HG02588 (cell line): ENCODE results near the gene PROCR.
"Not testable (repeated sequence)": the region's sequence is repeated elsewhere in the genome, so short reads cannot be mapped to it uniquely, and the experiment has no call there.

Experiments
- ATAC-seq: cut with Tn5 transposase; IDR thresholded peaks from one replicate; pipeline ENCODE4 v1.9.1; 2021; ENCODE audit warnings: mild to moderate bottlenecking, moderate library complexity; ENCODE audit not compliant: unreplicated experiment

The PROCR gene

DNA sequence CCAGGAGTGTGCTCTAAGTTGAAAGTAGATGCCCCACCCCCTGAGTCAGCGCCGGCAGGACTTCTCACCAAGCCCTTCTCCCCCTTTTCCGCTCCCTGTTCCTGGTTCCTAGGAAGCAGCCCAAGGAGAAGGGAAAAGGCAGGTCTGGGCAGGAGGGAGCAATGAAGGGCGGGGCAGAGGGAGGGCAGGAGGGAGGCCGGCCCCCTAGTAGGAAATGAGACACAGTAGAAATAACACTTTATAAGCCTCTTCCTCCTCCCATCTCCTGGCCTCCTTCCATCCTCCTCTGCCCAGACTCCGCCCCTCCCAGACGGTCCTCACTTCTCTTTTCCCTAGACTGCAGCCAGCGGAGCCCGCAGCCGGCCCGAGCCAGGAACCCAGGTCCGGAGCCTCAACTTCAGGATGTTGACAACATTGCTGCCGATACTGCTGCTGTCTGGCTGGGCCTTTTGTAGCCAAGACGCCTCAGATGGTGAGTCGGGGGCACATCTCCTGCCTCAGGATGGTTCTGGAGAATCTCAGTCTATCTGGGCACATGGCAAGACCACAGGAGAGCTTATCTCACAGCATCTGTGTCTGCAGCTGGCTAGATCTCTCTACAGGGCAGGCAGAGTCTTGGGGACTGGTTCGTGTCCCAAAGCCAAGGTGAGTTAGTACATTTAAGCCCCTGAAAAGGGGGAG lies at the start of gene PROCR:
PROCR (plus strand) TSS at position 320 of the 681 bp plus-strand sequence; CDS start at position 403, 83 bp downstream.
- ATAC-seq: no peak

GRCh38 chr20:35122756-35123405 lies 49.0 kb upstream of the PROCR start:
- ATAC-seq: no peak

GRCh38 chr20:35125753-35126152 lies 46.1 kb upstream of the PROCR start:
- no peak for ATAC-seq

DNA sequence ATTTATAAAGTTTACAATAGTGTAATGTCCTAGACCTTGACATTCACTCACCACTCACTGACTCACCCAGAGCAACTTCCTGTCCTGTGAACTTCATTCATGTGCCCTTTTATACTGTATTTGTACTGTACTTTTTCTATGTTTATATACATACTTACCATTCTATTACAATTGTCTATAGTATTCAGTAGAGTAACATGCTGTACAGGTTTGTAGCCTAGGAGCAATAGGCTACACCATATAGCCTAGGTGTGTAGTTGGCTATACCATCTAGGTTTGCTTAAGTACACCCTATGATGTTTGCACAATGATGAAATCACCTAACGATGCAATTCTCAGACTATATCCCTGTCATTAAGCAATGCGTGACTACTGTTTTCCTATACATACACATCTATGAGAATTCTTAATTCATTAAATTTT lies 42.2 kb upstream of the PROCR start:
- ATAC-seq: no peak

GRCh38 chr20:35131934-35132333 lies 39.9 kb upstream of the PROCR start:
- no peak for ATAC-seq

- no peak for ATAC-seq
Measured at GRCh38 chr20:35133031-35133430, 38.8 kb upstream of the PROCR start.

DNA sequence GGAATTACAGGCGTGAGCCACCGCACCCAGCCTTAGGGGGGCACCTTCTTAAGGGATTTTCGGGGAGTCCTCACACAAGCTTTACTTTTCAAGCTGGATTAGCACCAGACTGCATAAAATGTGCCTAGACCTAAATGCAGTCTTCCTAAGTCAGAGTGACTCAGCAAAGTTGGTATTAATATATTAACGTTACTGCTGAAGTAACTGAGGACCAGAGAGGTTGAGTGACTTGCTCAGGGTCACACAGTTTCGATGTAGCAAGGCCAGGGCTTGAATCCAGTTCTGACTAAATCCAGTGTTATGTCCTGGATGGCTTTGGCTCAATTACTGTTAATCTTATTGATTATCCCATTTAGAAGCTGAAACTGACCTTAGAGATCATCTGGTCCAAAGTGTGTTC lies 38.1 kb upstream of the PROCR start:
- ATAC-seq: no peak

DNA sequence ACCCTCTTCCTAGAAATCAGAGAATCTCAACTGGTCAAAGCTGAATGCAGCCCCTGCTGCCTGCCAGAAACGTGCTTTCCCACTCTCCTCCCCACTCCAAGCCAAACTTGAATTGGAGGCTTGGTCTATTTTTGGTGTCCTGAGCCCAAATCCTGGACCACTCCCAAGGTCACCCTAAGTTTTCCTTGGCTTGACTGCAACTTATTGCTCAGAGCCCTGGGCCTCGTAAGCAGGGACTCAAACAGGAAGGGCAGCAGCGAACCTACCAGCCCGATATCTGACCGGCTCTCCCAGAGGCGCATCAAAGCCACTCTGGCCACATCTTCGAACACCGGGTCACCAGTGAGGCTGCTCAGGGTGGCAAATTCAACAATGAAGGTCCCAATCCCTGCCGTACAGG lies 37.4 kb upstream of the PROCR start:
- ATAC-seq: no peak

DNA sequence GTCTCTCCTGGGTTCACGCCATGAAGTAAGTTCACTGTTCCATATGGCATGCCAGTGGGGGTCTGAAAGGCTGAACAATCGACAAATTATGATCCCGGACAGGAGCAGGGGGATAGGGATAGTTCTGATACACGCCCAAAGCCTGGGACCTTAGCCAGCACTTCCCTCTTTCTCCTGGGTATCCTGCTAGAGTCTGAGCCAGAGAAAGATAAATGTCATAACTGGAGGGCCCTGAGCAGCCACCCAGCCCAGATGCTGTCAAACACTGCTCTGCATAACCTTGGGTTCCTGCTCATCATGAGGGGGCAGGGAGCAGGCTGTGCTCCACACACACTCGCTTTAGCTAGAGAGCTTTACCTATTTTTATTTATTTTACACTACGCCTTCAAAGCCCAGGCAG lies 37.0 kb upstream of the PROCR start:
- ATAC-seq: no peak

GRCh38 chr20:35135867-35136586 lies 35.8 kb upstream of the PROCR start:
- no peak for ATAC-seq

GRCh38 chr20:35144694-35145093 lies 27.2 kb upstream of the PROCR start:
- no peak for ATAC-seq

DNA sequence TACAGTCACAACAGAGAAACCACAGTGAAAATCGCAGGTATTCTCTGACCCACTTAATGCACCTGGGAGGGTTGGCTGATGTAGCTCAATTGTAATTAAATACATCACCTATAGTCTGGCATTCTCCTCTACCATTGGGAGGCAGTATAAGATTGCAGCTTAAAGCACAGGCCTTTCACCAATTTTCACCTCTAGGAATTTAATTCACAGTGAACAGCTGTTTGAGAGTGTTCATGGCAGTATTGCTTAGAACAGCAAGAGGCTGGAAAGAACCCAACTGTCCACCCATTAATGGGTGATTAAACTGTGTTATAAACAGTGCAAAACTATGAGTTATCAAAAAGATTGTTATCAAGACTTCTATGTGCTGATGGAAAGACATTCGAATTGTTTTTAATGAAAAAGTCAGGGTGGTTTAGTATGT lies 26.7 kb upstream of the PROCR start:
- ATAC-seq: no peak

DNA sequence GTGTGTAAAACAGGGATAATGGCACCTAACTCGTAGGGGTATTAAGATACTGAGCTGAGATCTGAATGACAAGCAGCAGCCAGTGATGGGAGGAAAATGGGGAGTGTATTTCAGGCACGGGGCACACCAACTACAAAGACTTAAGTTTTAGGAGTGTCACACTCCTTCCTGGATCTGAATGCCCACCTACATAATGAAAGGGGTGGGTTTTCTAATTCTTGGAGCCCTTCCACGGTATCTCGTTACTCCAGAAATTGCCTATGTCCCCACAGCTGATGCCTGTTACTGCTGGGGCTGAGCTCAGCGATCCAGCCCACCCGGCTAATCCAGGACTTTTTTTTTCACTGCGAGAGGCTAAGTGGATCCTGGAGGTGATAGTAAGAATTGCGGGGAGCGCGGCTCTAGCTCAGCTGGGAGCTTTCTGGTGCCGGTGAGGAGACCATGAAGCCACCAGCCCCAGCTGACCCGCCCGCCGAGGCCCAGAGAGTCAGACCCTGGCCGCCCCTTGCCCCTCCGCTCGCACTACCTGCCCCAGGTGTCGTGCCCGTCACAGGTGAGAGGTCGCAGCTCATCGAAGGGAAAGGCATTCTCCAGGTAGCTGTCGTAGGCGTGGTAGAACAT lies 25.5 kb upstream of the PROCR start:
- no peak for ATAC-seq

GRCh38 chr20:35146920-35147574 lies 24.8 kb upstream of the PROCR start, which contains the start of gene EDEM2:
Gene EDEM2 (minus strand): TSS chr20:35147336. CDS start chr20:35147258, 78 bp downstream.
- peak; percentile 71 for ATAC-seq

- ATAC-seq: peak; percentile 11
Measured at GRCh38 chr20:35147575-35148071, 24.2 kb upstream of the PROCR start.

DNA sequence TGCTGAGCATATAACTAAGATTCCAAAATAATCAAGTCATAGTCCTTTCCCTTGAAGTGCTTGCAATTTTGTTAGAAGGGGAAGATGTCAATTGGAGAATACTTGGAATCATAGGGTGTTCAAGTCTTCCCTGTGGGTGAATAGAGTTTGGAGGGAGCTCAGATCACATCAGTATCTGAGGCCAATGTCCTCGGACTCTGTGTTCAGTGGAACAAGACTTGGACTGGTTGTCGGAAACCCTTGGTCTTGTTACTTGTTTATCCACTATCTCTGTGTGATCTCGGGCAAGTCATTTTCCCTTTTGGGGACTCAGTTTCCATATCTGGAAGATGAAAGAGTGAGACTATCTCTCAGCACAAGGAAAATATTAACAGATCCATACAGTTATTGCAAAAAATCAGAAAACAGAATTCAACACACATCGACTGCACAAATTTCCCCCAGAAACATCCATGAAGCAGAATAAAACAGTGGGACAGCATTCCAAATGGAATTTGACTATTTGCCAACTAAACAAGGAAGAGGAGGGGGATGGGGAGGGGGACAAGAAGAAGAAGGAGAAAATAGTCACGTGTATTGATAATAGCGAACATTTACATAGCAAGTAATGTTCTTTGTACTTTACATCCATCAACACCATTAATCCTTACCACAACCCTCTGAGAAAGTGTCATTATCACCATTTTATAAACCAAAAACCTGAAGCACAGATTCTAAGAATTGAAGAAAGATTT lies 20.9 kb upstream of the PROCR start:
- no peak for ATAC-seq

GRCh38 chr20:35151736-35152135 lies 20.1 kb upstream of the PROCR start:
- ATAC-seq: no peak

DNA sequence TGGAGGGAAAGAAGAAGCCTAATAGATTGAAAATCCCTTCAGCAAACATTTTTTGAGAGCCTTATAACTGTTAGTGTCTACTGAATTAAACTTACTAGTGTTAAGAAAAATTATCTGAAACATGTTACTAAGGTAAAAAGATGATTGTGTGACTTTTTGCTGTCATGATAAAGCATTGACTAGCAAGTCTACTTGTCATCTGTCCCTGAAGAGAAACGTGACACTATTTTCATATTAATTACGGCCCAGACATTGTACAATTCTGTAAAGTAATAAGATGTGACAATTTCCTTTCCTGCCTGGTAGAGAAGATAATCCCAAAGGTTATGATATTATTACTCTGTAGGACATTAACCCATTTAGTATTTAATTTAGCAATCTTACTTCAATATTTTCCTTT lies 15.9 kb upstream of the PROCR start:
- ATAC-seq: no peak

- no peak for ATAC-seq
Measured at GRCh38 chr20:35156978-35157377, 14.9 kb upstream of the PROCR start.

GRCh38 chr20:35160341-35160740 lies 11.5 kb upstream of the PROCR start:
- ATAC-seq: not testable (repeated sequence)
